Body of pancreas (tissue), 4 donors: ENCODE results near the gene PLCB1.

Source experiments
- POLR2A ChIP-seq, 3 donors: fragments of 450-650 bp; IDR thresholded peaks; one replicate each; pipeline ENCODE4 v1.6.1; 2016; ENCODE audit warnings: antibody characterized with exemption in 3 of 3, mild to moderate bottlenecking in 2 of 3
- TF ChIP-seq, protein P1 (sequence below), 7 experiments: fragments of 450-650 bp in 4 of 7; fragments of 200-600 bp in 3 of 7; sonication (generic) in 3 of 7; IDR thresholded peaks; one replicate each; pipeline ENCODE4 v1.5.1; 2016 to 2019; ENCODE audit warnings: antibody characterized with exemption in 7 of 7

DNA sequence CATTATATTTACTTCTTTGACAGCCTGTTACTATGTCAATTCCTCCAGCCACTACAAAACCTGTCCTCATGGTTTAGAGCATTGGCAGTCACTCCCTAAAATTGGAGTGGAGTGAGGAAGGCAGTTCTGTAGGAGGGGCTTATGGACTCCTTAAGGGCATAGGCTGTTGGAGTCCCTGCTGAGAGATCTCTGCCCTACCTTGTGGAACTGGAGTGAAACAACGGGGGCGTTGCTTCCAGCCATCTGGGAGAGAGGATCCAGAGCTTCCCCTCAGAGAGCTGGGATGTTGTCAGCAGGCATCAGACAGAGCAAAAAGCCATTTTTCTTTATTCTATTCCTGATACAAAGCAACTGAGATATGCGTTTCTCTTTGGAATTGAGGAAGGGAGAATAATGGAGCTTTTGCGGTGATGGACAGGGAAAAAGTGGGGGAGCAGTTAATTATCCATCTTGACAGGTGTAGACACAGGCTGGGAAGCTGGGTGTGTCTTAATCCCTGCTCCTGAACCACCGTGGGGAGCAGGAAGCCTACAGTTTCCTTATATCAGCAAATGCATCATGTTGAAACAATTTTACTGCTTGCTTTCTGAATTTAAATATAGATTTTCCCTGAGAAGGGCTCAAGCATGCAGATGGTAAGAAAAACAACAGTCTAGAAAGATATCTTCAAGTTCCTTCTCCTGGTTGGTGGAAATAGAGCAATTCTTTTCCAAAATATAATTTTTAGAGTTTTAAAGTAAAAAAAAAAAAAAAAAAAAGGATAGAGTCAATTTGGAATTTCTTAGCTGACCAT, 402.5 kb downstream of the PLCB1 start:
- TF ChIP-seq, protein P1, sequence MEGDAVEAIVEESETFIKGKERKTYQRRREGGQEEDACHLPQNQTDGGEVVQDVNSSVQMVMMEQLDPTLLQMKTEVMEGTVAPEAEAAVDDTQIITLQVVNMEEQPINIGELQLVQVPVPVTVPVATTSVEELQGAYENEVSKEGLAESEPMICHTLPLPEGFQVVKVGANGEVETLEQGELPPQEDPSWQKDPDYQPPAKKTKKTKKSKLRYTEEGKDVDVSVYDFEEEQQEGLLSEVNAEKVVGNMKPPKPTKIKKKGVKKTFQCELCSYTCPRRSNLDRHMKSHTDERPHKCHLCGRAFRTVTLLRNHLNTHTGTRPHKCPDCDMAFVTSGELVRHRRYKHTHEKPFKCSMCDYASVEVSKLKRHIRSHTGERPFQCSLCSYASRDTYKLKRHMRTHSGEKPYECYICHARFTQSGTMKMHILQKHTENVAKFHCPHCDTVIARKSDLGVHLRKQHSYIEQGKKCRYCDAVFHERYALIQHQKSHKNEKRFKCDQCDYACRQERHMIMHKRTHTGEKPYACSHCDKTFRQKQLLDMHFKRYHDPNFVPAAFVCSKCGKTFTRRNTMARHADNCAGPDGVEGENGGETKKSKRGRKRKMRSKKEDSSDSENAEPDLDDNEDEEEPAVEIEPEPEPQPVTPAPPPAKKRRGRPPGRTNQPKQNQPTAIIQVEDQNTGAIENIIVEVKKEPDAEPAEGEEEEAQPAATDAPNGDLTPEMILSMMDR (IDR thresholded peaks at IDR 0.05), result no peak
- no peak for TF ChIP-seq POLR2A (IDR thresholded peaks at IDR 0.05)
